Testis (tissue), 2 donors: Measurements from ENCODE around the gene RARRES2.

Source experiments
- CTCF ChIP-seq, 3 experiments: fragments of 450-650 bp in 2 of 3; fragments of 200-600 bp in 1 of 3; sonication (generic) in 1 of 3; IDR thresholded peaks; one replicate each; pipeline ENCODE4 v1.5.1; 2016 to 2019; ENCODE audit warnings: antibody characterized with exemption in 3 of 3, mild to moderate bottlenecking in 2 of 3, moderate library complexity in 1 of 3
- POLR2A ChIP-seq: fragments of 450-650 bp; IDR thresholded peaks from one replicate; pipeline ENCODE4 v1.6.1; 2017; ENCODE audit warnings: antibody characterized with exemption, mild to moderate bottlenecking, moderate library complexity

DNA sequence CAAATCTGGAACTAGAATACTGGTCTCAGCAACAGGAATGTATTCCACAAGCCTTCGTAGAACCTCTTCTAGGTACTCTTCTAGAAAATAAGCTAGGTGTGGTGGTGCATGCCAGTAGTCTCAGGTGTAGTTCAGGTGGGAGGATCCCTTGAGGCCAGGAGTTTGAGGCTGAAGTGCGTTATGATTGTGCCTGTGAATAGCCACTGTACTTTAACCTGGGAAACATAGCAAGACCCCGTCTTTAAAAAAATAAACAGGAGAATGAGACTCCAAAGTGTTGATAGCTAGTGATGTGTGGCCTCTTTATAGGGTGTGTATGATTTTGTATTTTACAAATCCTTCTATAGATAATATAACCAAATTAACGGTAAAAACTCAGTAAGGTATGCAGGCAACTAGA, 36.2 kb upstream of the RARRES2 start:
- TF ChIP-seq CTCF (IDR thresholded peaks at IDR 0.05): no peak
- TF ChIP-seq POLR2A: no peak
